GM21528 (cell line): ENCODE measurements around the gene HOMEZ.
A peak's percentile ranks its signal among the peaks of the same experiment; 100 is the strongest.
"Not testable (repeated sequence)": the region's sequence is repeated elsewhere in the genome, so short reads cannot be mapped to it uniquely, and the experiment has no call there.

Experiments
- ATAC-seq: cut with Tn5 transposase; IDR thresholded peaks from one replicate; pipeline ENCODE4 v1.9.1; 2021; ENCODE audit warnings: mild to moderate bottlenecking, moderate library complexity; ENCODE audit not compliant: unreplicated experiment, low FRiP score

The HOMEZ gene, protein sequence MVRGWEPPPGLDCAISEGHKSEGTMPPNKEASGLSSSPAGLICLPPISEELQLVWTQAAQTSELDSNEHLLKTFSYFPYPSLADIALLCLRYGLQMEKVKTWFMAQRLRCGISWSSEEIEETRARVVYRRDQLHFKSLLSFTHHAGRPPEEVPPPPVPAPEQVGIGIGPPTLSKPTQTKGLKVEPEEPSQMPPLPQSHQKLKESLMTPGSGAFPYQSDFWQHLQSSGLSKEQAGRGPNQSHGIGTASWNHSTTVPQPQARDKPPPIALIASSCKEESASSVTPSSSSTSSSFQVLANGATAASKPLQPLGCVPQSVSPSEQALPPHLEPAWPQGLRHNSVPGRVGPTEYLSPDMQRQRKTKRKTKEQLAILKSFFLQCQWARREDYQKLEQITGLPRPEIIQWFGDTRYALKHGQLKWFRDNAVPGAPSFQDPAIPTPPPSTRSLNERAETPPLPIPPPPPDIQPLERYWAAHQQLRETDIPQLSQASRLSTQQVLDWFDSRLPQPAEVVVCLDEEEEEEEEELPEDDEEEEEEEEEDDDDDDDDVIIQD

DNA sequence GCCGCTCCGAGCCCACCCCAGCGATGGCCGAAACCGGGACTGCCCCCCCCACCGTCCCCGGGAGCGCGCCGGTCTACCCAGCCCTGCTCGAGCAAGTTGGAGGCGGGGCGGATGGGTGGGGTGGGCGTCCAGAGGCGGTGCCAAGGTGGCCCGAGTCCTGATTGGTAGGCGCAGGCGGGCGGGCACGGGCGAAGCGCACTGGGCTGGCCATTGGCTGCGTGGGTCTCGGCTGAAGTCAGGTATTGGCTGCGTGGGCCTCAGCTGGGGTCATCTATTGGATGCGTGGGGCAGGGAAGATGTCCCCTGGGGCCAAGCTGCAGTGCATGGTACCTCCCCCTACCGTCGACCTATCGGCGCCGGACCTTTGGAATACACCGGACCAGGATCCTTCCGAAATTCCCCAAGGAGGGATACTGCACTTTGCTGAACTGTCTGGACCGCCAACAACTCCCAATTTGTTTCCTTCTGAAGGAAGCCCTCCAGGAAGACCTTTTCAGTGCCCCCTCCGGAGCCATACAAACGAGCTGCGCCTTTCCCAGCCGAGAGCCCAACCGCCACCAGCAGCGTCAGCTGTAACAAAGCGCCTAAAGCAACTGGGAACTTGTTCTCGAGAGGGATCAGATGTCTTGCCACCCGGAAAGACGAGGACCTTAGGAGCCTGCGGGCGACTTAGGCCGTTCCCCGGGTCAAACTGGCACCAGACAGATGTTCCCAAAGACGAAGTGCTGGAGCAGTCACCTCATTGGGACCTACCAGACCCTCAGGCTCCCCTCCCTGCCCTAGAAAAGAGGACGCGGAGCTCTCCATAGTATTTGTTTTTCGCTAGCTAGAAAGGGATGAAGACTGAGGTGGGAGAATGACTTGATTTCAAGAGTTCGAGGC lies at the start of gene HOMEZ:
TSS of gene HOMEZ (minus strand) at position 113 of the 882 bp plus-strand sequence. CDS start 180 bp downstream, outside the sequence.
- ATAC-seq = peak; percentile 97

DNA sequence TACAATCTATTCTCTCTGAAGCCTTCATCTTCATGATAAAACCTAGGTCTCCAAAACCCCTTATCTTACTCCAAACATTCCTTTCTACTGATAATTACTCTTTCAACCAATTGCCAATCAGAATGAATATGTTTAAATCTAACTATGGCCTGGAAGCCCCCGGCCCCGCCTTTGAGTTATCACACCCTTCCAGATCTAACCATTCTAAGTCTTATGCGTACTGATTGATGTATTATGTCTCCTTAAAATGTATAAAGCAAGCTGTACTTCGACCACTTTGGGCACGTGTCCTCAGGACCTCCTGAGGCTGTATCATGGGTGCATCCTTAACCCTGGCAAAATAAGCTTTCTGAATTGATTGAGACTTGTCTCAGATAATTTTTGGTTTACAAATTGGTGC lies 49.7 kb upstream of the HOMEZ start:
- no peak for ATAC-seq

DNA sequence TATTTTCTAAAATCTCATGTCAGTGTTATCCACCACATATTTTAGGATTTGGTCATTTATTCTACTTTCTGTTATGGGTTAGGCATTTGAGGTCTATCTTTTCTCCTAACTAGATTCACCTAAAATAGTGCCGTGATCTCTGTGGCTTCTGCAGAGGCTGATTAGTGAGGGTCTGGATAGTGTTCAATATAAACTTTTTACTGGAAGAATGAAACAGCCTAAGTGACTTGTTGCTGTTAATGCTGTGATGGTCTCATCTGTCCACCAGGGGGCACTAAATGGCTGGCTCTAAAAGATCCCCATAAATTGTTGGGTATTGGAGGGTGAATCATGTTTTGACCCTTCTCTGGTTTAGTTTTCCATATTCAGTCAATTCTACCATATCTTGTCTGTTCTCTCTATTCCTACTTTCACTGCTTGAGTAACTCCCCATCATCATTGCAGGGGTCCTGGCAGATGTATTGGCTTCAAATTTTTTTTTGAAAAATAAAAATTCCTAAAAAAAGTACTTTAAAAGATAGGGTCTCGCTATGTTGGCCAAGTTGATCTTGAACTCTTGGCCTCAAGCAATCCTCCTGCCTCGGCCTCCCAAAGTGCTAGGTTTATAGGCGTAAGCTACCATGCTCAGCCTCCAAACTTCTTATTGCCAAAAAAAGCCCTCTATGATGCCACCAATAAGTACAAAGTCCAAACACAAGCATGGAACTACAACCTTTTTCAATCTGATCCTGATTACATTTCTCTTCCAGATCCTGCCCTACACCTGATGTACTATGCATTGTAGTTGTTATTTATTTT lies 42.2 kb upstream of the HOMEZ start:
- no peak for ATAC-seq

DNA sequence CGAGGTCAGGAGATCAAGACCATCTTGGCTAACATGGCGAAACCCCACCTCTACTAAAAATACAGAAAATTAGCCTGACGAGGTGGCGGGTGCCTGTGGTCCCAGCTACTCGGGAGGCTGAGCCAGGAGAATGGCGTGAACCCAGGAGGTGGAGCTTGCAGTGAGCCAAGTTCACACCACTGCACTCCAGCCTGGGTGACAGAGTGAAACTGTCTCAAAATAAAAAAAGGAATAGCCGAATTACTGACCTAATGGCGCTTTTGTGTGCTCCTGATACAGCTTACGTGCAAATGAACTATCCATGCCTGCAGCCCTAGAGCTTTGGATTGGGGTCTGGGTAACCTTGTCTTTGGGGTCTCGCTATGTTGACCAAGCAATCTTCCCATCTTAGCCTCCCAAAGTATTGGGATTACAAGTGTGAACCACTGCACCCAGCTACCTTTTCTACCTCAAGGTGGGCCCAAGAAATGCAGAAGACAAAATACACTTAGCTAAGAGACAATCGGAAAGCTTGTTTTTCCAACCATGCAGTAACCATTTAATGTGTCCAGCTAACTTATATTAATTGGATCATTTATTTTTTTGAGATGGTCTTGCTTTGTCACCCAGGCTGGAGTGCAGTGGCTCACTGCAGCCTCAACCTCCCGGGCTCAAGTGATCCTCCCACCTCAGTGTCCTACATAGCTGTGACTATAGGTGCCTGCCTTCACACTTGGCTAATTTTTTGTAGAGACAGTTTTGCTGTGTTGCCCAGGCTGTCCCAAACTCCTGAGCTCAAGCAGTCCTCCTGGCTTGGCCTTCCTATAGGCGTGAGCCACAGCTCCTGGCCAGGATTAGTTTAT lies 40.8 kb upstream of the HOMEZ start:
- no peak for ATAC-seq

DNA sequence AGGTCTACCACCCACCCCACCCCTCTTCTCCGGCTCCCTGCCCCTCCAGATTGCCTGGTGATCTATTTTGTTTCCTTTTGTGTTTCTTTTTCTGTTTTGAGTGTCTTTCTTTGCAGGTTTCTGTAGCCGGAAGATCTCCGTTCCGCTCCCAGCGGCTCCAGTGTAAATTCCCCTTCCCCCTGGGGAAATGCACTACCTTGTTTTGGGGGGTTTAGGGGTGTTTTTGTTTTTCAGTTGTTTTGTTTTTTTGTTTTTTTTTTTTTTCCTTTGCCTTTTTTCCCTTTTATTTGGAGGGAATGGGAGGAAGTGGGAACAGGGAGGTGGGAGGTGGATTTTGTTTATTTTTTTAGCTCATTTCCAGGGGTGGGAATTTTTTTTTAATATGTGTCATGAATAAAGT lies 39.8 kb upstream of the HOMEZ start:
- ATAC-seq = not testable (repeated sequence)

DNA sequence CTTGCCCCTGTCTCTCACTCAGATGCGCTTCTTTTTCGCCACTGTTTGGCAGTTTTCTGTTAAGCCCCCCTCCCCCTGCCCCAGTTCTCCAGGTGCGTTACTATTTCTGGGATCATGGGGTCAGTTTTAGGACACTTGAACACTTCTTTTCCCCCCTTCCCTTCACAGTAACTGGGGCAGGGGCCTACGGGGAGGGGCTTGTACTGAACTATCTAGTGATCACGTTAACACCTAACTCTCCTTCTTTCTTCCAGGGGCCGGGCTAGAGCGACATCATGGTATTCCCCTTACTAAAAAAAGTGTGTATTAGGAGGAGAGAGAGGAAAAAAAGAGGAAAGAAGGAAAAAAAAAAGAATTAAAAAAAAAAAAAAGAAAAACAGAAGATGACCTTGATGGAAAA lies 39.1 kb upstream of the HOMEZ start:
- ATAC-seq = no peak

DNA sequence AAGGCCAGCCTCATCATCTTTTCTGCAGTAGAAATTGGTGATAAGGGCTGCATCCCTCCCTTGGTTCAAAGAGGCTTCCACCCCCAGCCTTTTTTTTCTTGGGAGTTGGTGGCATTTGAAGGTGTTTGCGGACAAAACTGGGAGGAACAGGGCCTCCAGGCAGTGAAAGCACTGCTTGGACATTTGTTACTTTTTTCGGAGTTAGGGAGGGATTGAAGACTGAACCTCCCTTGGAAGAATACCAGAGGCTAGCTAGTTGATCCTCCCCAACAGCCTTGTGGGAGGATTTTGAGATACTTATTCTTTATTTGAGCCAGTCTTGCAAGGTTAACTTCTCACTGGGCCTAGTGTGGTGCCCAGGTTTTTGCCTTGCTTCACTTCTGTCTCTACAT lies 38.5 kb upstream of the HOMEZ start:
- no peak for ATAC-seq

DNA sequence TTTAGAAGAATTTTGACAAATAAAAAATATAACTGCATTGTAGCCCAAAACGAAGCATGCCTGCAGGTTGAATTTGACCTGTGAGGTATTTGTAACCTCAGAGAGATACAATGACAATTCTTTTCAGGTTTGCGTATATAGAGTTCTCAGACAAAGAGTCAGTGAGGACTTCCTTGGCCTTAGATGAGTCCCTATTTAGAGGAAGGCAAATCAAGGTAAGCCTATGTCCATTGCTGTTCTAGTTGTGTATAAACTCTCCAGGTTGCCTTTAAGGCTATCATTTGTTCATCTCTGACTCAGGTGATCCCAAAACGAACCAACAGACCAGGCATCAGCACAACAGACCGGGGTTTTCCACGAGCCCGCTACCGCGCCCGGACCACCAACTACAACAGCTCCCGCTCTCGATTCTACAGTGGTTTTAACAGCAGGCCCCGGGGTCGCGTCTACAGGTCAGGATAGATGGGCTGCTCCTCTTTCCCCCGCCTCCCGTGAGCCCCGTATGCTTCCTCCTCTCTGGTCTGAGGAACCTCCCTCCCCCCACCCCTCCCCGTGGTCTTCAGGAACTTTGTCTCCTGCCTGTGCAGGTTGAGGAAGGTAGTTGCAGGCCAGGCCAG lies 38.0 kb upstream of the HOMEZ start:
- ATAC-seq = no peak

DNA sequence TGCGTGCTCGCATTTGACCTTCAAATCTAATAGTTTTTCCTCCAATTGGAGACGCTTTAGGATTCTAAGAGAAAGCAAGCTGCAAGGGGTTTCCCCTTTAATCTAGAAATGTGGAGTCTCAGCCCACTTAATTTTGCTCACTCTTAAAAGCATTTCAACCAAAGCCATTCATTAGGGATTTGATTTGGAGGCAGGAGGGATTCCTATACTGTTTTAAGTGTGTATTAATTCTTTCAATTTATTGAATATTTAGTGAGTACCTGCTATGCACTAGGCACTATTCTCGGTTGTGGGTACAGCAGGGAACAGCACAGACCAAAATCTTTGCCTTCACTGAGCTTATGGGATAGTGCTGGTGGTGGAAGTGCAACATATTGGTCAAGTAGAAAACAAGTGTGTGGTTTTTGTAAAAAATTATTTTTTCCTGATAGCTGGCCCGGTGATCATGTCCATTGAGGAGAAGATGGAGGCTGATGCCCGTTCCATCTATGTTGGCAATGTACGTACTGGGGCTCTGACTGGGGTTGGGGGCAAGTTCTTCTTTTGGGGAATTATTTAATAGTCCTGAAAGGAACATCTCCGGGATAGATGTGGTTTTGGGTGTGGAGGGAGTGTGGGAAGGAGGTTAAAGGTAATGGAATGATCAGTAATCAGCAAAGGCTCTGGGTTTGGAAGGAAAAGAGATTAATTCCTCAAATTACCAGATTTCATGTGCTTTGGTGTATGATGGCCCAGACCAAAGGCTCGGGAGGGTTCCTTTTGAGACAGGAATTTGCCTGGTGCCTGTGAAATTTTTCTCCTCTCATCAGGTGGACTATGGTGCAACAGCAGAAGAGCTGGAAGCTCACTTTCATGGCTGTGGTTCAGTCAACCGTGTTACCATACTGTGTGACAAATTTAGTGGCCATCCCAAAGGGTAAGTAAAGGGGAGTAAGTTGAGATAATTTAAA lies 36.9 kb upstream of the HOMEZ start:
- ATAC-seq = no peak

DNA sequence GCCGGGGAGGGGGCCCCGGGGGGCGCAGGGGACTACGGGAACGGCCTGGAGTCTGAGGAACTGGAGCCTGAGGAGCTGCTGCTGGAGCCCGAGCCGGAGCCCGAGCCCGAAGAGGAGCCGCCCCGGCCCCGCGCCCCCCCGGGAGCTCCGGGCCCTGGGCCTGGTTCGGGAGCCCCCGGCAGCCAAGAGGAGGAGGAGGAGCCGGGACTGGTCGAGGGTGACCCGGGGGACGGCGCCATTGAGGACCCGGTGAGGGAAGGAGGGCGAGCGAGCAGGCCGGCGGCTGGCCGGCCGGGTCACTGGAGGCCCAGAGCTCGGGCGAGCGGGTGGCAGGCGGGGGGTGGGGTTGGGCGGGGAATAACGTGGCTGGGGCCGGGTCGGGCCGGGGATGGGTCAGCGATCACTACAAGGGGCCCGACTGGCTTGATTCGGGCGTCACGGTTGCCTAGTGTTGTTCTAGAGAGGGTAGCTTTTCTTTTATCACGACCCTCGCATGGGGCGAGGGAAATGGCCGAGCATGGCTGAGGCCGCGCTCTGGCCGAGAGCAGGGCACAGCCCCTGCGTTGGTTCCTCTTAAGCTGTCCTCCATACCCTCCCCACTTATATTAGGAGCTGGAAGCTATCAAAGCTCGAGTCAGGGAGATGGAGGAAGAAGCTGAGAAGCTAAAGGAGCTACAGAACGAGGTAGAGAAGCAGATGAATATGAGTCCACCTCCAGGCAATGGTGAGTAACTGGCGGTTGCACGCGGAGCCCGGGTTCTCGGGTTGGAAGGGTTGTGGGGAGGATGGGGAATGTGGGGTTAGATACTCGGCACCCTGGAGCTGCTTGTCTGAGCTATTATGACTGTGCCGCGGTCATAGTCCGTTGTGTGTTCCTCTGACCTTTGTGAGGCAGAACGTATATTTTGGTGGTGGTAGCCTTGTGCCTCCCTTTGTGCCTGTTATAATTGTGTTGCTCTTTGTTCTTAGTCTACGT lies 35.9 kb upstream of the HOMEZ start:
- ATAC-seq = peak; percentile 21

DNA sequence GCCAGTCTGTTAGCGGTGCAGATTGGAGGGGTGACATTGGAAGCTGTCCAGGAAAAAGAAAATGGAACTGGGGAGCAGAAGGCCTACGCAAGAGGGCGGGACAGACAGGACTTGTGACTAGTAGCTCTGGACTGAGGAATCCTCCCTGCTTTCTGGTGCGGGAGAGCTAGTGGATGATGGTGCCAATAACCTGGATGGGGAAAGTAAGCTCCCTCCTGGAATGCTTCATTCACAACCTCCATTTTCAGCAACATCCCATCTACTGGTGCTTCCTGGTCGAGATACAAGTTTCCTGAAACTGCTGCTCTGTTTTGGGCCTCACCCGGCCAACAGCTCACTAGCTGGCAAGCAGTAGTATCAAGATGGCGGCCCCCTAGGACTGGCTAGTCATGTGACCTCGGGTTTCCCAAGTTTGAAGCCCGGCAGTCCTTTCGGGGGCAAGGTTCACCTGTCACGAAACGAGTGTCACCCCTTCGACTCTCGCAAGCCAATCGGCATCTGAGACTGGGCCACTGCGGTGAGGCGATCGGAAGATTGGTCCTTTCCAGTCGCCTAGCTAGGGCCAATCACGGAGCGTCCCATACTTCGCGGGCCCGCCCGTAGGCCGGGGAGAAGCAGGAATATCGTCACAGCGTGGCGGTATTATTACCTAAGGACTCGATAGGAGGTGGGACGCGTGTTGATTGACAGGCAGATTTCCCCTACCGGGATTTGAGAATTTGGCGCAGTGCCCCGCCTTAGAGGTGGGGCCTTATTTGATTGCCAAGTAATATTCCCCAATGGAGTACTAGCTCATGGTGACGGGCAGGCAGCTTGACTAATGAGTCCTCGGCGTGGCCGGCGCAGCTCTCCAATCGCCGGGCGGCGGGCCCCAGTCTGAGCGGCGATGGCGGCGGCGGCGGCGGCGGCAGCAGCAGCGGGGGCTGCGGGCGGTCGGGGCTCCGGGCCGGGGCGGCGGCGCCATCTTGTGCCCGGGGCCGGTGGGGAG lies 34.9 kb upstream of the HOMEZ start, which contains the start of gene PABPN1:
TSS of gene PABPN1 (plus strand) at position 874 of the 988 bp plus-strand sequence. CDS start at position 887, 13 bp downstream.
- peak; percentile 91 for ATAC-seq

DNA sequence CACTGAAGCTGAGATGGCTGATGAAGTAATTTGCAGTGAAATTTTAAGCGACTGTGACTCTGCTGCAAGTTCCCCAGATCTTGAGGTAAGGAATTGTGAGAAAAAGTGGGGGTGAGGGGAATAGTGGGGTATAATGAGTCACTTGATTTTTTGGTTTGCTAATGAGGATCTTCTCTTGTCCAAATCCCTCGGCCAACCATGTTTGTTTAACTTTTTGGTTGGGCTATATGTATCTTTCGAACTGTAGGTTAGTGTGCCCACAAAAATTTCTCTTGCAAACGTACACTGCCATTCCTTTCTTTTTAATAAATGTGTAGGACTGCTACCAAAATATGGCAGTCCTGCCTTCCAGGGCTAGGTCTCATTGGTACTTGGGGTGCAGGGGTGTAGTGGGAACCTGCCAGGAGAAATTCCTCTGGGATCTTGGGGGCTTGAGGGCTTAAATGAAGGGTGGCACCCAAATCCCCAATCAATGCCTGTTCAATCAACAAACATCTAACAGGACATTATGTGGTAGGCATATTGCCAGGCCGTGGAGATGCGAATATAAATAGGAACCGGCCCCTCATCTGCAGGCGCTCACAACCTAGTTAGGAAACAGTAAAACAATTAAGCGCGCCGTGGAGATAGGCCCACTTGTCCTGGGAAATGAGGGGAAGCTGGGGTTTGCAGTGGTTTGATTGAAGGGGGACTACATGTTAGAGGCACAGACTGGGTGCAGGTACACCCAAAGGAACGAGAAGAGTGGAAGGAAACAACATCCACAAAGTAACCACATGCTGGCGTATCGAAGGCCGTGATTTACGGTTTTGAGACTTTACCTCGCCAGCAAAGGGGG lies 34.0 kb upstream of the HOMEZ start:
- no peak for ATAC-seq

DNA sequence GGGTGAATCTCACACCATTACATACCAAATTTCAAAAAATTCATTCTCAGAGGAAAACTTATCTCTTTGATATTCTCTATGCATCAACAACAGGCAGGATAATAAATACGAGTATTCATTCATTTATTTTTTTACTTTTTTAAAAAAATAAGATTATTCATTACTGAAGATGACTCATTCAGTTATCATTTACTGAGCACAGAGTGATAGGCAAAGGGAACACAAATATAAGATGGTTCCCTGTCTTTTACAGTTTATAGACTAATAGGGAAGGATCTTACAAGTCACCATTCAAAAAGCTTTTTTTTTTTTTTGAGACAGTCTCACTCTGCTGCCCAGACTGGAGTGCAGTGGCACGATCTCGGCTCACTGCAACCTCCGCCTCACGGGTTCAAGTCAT lies 30.4 kb upstream of the HOMEZ start:
- ATAC-seq = no peak

DNA sequence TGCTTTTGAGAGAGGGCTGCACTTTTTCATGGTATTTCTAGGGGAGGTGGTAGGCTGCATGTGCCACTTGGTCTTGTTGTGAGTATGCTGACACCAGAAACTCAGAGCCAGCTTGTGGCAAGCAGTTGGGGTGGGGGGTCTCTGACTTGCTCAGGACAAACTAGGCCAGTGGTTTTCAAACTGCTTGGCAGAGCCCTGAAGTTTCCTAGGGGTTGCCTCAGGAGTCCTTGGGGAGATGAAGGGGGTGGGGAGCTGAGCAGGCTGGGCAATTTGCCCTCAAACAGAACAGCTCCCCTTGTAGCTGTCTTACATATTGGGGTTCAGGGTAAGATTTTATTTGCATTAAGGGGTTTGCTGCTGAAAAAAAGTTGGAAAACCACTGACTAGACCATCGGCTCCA lies 24.6 kb upstream of the HOMEZ start:
- ATAC-seq = no peak
